Activated T-helper 2 cell treated with anti-CD3 and anti-CD28 coated beads, Interferon-gamma antibody, Interleukin-2, Interleukin-4, amounts not matched to agents 10 μg/mL and 5 μg/mL and 100 μg/mL, durations not matched to agents 14 hours and 24 hours and 36 hours (primary cell): ENCODE data around the gene PTGER2. TPM values are rescaled to one million over a fixed set of nuclear protein-coding genes. Genes with fewer than 3 reads are reported as not detected.

ENCODE experiments used
- DNase-seq: peaks from one replicate; pipeline ENCODE4 v3.0.0; 2021; ENCODE audit warnings: low spot score
- H3K27ac Mint-ChIP-seq: one replicate; pipeline ENCODE4 v1.8.0; 2021; ENCODE audit warnings: mixed read lengths
- H3K27me3 Mint-ChIP-seq: one replicate; pipeline ENCODE4 v1.8.0; 2021; ENCODE audit warnings: low read depth, mixed read lengths
- H3K36me3 Mint-ChIP-seq: one replicate; pipeline ENCODE4 v1.8.0; 2021; ENCODE audit warnings: low read depth, mixed read lengths
- H3K4me1 Mint-ChIP-seq: one replicate; pipeline ENCODE4 v1.8.0; 2021; ENCODE audit warnings: low read depth, mixed read lengths
- H3K4me3 Mint-ChIP-seq: one replicate; pipeline ENCODE4 v1.8.0; 2021; ENCODE audit warnings: low read depth, mild to moderate bottlenecking, moderate library complexity, mixed read lengths
- H3K9me3 Mint-ChIP-seq: one replicate; pipeline ENCODE4 v1.8.0; 2021; ENCODE audit warnings: mixed read lengths
- intact Hi-C: fragments of 100-400 bp; cut with micrococcal nuclease; formaldehyde crosslinking; loops from one replicate; pipeline ENCODE4 v1.15.1; 2023
- total RNA-seq: library from RNA; stranded (reverse); gene quantifications from 2 replicates; pipeline ENCODE4 v1.2.3, GENCODE V29; 2022

PTGER2 gene
- total RNA-seq, 1 donor from 2014 or later = 54.1 TPM

- H3K27ac Mint-ChIP-seq = no peak overlapping the region
- no peaks in the 10 kb centered on the region for H3K27me3 Mint-ChIP-seq
- DNase-seq = no peak
- peaks cover 2% of the 10 kb centered on the region for H3K4me1 Mint-ChIP-seq
- H3K9me3 Mint-ChIP-seq = no peaks in the 10 kb centered on the region
- H3K36me3 Mint-ChIP-seq = peaks cover 4% of the 10 kb centered on the region
- H3K4me3 Mint-ChIP-seq = no peak overlapping the region
- intact Hi-C loops = no loop called here
Observed at GRCh38 chr14:52366796-52367315, 52.7 kb downstream of the PTGER2 start.

- intact Hi-C loops = no loop called here
- Mint-ChIP-seq H3K4me3 (no peak overlapping the region), H3K27ac (no peak overlapping the region), H3K9me3 (peaks cover 12% of the 10 kb centered on the region), H3K36me3 (peaks cover 12% of the 10 kb centered on the region), H3K27me3 (no peaks in the 10 kb centered on the region), H3K4me1 (peaks cover 10% of the 10 kb centered on the region)
- no peak for DNase-seq
Observed at GRCh38 chr14:52369305-52369801, 55.2 kb downstream of the PTGER2 start.

GRCh38 chr14:52370406-52370935 lies 56.4 kb downstream of the PTGER2 start:
- H3K4me1 Mint-ChIP-seq = peaks cover 18% of the 10 kb centered on the region
- H3K9me3 Mint-ChIP-seq = peaks cover 22% of the 10 kb centered on the region
- intact Hi-C loops = no loop called here
- H3K4me3 Mint-ChIP-seq = no peak overlapping the region
- peaks cover 1% of the 10 kb centered on the region for H3K27me3 Mint-ChIP-seq
- peaks cover 19% of the 10 kb centered on the region for H3K36me3 Mint-ChIP-seq
- no peak overlapping the region for H3K27ac Mint-ChIP-seq
- DNase-seq = no peak

- Mint-ChIP-seq H3K4me3 (no peak overlapping the region), H3K9me3 (peaks cover 57% of the 10 kb centered on the region), H3K27me3 (peaks cover 1% of the 10 kb centered on the region), H3K4me1 (peaks cover 40% of the 10 kb centered on the region), H3K27ac (no peak overlapping the region), H3K36me3 (peaks cover 37% of the 10 kb centered on the region)
- intact Hi-C loops = no loop called here
- no peak for DNase-seq
Observed at GRCh38 chr14:52377940-52378339, 63.8 kb downstream of the PTGER2 start.

Other genes starting within 250 kb of the PTGER2 start
- 0.14 and 0.37 TPM in 2 replicates for gene NID2, start 245.3 kb upstream of the PTGER2 start, total RNA-seq
- gene PTGDR, start 46.6 kb upstream of the PTGER2 start, total RNA-seq = 0.07 and 0.25 TPM in 2 replicates
- gene TXNDC16, start 238.2 kb downstream of the PTGER2 start, total RNA-seq = 4.7 and 5.2 TPM in 2 replicates
- gene GPR137C, start 238.5 kb downstream of the PTGER2 start, total RNA-seq = 0.07 and 0.27 TPM in 2 replicates